HG03175 (cell line): Measurements from ENCODE around the gene PCIF1.

ENCODE experiments used
- ATAC-seq: cut with Tn5 transposase; IDR thresholded peaks from one replicate; pipeline ENCODE4 v1.9.1; 2021; ENCODE audit warnings: mild to moderate bottlenecking, moderate library complexity; ENCODE audit not compliant: unreplicated experiment

PCIF1 gene

DNA sequence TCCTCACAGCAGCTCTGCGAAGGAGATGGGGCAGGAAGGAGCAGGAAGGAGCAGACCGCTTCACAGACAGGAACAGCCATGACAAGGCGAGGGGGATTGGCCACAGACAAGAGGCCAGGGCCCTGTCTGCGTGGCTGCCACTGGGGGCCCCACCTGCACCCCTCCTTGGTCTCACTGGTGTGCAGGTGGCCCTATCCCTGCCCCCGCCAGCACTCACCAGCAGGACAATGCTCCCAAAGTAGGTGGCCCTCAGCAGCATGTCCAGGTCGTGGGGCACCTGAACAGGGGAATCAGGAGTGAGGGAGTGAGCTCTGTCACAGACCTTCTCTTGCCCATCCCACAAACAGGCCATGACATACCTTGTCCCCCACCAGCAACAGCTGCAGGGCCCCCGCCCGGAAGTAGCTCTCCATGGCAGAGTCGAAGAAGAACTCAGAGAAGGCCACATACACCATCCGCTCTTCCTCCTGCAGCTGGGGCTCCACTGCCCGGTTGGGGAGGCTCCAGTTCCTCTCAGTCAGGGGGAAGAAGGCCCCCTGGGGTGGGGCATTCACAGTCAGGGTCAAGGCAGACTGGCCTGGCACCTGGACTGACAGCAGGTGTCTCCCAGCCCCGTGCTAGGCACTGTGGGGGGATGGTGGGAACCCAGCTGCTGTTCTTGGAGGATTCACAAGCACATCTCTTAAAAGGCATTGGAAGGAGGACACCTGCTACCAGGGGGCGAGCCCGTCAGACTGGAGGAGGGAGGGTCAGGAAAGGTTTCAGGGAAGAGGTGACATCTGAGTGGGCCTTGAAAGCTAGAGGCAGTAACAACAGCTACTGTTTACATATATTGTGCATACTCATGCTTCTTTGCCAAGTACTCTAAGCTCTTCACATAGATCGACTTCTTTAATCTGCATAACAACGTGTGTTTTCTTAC is 29.6 kb upstream of the PCIF1 start:
- no peak for ATAC-seq

DNA sequence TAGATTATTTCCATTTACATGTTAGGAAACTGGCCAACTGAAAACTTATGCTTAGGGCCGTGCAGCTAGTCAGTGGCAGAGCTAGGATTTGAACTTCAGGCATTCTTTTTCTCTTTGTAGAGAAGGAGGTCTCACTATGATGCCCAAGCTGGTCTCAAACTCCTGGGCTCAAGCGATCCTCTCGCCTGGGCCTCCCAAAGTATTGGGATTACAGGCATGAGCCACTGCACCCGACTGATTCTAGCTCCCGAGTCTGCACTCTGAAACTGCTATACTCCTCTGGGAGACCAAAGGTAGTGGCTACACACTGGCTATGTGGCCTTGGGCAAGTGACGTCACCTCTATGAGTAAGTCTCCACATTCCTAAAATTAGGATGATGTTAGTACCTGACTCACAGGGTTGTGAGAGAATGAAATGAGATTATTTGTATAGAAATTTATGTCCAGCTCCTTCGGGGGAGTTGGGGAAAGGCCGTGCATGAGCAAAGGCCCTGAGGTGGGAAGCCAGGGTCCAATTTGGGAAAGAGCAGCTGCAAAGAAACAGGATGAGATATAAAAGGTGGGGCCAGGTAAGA is 28.9 kb upstream of the PCIF1 start:
- ATAC-seq, result no peak

GRCh38 chr20:45907219-45907948 is 27.1 kb upstream of the PCIF1 start:
- ATAC-seq, result no peak

- no peak for ATAC-seq
Measured at GRCh38 chr20:45908084-45908483, 26.4 kb upstream of the PCIF1 start.

GRCh38 chr20:45909336-45909808 is 25.1 kb upstream of the PCIF1 start:
- no peak for ATAC-seq

- ATAC-seq, result no peak
Measured at GRCh38 chr20:45909817-45910669, 24.4 kb upstream of the PCIF1 start.

DNA sequence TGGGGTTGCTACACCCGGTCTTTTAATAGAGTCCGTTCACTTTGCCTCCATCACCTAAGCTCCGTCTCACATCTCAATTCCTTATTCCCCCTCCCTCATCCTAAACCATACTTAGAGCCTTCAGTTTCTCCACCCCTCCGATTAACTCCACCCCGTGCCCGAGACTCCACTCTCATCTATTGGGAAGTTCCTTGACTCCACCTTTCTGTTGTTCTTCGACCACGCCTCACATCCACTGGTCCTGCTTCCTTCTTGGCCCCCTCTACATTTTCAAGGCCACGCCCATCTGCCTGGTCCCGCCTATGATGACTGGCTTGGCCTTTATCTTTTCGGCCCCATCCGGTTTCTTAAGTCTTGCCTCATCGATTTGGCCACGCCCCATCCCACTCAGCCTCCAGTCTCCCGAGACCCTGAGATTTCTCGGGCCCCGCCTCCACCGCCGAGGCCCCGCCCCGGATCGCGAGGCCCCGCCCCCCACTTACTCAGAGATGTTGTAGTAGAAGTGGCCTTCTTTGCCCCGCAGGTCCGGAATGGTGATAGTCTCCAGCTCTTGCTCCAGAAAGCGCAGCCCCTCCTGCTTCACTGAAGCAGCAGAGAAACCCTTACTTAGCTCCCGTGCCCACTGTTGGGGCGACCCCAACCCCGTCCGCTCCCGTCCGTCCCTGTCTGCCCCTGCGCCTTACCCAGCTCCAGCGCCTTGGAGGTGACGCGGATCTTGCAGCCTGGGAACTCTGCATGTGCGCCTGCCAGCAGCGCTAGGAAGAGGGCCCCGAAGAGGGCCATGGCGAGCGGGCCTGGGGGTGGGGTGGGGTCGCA is 23.6 kb upstream of the PCIF1 start:
- ATAC-seq, result peak; percentile 90

DNA sequence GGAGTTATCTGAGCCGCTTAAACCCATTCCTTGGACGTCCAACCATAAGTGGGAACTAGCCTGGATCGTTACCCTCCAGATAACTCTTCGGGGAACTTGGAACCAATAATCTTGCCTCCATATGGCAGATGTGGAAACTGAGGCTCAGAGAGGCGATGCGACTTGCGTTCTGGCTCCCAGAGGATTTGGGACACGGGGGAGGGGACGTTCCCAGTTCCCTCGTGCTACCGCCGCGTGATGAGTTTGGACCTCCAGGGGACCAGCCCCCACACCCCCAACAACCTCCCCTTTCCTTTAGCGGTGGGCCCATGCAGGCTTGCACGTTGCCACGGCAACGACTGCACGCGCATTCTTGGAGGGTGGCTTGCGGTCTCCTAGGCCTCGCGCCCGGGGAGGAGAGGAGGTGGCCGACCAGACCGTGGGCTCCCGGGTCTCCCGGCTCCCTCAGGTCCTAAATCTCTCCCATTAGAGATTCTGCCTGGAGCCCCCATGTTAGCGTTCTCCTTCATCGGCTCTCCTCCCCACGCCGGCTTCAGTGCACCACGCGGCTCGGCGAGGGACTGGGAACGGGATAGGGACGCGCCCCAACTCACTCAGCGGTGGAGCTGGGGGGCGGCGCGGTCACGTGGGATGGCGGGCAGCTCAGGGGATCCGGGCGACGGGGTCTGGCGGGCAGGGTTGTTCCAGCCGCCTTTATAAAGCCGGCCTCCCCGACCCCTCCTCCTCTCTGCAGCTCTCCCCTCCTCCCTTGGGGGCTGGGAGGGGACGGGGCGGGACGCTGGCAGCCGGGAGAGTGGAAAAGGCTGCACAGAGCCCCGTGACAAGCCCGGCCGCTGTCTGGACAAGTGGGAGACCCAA is 22.8 kb upstream of the PCIF1 start, which contains the start of gene PLTP:
Gene PLTP (minus strand): TSS at position 670 of the 858 bp plus-strand sequence. CDS start 703 bp downstream, outside the sequence.
- no peak for ATAC-seq

GRCh38 chr20:45912344-45912682 is 22.2 kb upstream of the PCIF1 start:
- no peak for ATAC-seq

GRCh38 chr20:45913116-45913515 is 21.4 kb upstream of the PCIF1 start:
- ATAC-seq, result no peak

DNA sequence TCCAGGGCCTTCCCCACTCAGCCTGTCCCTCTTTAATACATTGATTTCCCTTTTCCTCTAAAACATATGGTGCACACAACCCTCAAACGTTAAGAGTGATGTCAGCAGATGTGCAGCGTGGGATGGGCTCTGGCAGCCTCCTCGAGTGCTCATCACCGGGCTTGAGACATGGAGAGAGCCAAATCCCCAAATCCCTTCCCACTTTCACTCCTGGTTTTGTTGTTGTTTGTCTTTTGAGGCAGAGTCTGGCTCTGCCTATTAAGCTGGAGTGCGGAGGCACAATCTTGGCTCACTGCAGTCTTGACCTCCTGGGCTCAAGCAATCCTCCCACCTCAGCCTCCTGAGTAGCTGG is 16.7 kb upstream of the PCIF1 start:
- no peak for ATAC-seq

DNA sequence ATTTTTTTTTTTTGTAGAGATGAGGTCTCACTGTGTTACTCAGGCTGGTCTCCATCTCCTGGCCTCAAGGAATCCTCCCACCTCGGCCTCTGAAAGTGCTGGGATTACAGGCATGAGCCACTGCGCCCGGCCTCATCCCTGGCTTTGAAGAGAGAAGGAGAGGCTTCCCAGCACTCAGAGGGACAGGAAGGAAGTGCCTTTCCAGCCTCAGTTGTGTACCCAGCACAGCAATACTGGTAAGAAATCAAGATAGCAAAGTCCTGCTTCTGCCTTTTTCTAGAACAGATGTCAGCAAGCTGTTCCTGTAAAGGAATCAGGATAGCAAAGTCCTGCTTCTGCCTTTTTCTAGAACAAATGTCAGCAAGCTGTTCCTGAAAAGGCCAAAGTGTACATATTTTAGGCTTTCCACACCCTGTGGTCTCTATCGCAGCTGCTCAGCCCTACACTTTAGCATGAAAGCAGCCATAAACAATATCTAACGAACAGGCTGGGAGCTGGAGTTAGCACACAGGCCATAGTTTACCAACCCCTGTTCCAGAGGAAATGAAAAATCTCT is 16.2 kb upstream of the PCIF1 start:
- ATAC-seq, result no peak

DNA sequence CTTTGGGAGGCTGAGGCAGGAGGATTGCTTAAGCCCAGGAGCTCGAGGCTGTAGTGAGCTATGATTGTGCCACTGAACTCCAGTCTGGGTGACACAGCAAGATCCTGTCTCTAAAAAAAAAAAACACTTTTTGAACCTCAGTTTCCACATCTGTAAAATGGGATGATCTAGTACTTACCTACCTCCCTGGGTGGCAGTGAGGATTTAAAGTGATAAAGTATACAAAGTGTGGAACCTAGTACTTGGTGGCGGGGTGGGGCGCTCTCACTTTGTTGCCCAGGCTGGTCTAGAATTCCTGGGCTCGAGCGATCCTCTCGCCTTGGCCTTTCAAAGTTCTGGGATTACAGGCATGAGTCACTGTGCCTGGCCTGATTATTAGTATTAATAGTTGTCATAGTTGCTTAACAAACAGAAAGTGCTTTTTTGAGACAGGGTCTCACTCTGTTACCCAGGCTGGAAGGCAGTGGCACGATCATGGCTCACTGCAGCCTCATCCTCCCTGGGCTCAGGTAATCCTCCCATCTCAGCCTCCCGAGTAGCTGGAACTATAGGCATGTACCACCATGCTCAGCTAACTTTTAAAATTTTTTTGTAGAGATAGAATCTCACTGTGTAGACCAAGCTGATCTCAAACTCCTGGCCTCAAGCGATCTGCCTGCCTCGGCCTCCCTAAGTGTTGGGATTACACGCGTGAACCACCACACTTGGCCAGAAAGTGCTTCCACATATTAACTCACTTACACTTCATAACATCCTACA is 15.5 kb upstream of the PCIF1 start:
- ATAC-seq, result no peak

DNA sequence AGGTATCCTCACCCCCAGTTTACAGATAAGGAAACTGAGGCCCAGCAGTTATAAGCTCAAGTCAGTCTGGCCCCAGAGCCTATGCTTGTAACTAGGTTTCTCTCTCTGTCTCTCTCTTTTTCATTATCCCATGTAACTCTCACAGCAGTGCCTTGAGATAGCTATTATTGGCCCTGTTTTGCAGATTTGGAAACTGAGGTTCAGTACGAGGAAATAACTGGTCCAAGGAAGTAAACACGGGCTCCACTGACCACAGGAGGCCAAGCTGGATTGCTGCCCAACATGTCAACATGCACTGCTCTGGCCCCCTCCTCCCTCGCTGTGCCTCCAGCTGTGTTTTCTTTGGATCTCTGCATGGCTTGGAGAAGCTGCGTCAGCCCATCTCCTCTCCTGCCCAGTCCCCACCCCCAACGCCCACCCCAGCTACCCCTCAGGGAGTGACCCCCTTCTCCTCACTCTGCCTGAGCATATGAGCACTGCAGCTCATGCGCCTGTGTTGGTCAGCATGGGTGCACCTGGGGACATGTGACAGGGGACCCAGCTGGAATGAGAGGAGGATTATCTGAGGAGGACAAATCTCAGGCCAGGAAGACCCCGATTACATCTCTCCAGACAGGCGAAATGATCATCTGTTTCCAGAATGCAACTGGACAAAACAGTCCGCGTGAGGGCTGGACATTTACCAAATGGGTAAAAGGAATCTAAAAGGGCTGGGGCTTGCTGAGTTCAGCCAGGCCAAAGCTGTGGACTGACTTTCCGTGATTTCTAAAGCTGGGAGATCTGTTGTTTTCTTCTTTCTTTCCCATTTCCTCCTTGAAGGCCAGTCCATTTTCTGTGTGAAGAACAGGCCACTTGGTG is 14.7 kb upstream of the PCIF1 start:
- ATAC-seq, result no peak

- no peak for ATAC-seq
Measured at GRCh38 chr20:45920462-45921336, 13.8 kb upstream of the PCIF1 start.
